GM12801 (cell line): Measurements from ENCODE around the gene CMIP.

Experiments
- CTCF ChIP-seq: IDR thresholded peaks from one replicate; pipeline ENCODE4 v1.5.1; 2011; ENCODE audit warnings: control low read depth; ENCODE audit not compliant: insufficient read length; ENCODE audit errors: extremely low read depth

Gene CMIP

GRCh38 chr16:81701296-81701970 is 256.8 kb downstream of the CMIP start:
- TF ChIP-seq CTCF, result no peak

DNA sequence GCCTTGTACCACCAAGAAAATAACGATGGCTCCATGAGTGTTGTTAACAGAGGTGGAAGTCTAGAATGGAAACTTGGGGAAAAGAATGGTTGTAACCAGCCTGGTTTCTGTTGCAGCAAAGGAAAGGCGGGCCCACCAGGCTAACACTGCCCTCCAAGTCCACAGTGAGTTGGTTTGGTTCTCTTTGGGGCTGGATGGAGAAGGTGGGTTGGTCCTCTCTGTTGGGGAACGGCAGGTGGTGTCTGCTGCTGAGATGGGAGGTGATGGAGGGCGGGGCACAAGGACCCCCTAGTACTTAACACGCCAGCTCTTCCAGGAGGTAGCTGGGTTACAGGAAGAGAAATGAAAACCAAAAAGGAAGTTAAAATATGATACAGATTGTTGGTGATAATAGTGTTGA is 257.9 kb downstream of the CMIP start:
- no peak for TF ChIP-seq CTCF

- no peak for TF ChIP-seq CTCF
These were observed 258.9 kb downstream of the CMIP start for GRCh38 chr16:81703177-81704155.

GRCh38 chr16:81705261-81705660 is 260.7 kb downstream of the CMIP start:
- TF ChIP-seq CTCF, result no peak

GRCh38 chr16:81706327-81707295 is 262.0 kb downstream of the CMIP start:
- TF ChIP-seq CTCF, result no peak

DNA sequence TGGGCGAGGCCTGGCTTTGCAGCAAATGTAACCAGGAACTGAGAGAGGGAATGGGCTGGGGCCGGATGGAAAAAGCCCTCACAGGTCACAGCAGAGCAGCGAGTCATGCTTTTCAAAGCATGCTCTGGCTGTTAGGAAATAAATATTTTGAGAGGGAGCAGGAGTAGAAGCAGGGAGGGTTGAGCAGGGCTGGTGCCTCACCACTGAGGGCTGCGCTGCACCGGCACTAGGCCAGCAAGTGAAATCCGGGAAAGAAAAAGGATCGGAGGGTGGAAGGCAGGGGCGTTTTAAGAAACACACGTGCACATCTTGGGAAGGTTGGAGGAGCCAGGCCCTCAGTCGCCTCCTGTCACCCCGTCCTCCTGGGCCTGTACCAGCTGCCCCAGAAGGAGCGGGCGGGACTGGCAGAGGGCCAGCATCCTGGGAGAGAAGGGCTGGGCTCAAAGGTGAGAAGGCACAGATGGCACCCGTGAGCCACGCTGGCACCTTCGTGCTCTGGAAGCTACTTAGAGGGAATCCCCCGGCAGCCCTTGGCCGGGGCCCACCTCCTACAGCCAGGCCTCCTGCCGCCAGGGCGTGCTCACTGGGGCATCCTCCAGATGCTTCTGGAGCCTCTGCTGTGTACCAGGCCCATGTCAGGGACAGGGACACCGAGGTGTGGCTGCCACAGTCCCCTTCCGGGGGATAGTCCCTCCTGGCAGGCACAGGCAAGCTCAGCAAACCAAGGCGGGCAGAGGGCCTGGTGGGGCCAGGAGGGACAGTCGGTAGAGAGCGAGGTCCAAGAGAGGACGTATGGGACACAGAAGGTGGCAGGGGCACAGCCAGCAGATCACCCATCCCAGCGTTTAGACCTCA is 263.0 kb downstream of the CMIP start:
- no peak for TF ChIP-seq CTCF
